ENCODE results near the gene RNF17. TPM values are rescaled to one million over a fixed set of nuclear protein-coding genes. Genes with fewer than 3 reads are reported as not detected.

RNF17 gene
- total RNA-seq, 2 experiments from 2014 or later, result not detected

- no peak for DNase-seq
- peak overlapping the region; percentile 95 for H3K27ac Mint-ChIP-seq
- H3K36me3 Mint-ChIP-seq, result no peaks in the 10 kb centered on the region
- H3K4me1 Mint-ChIP-seq, result peaks cover 14% of the 10 kb centered on the region
- peak overlapping the region; percentile 95 for H3K4me3 Mint-ChIP-seq
- no peaks in the 10 kb centered on the region for H3K27me3 Mint-ChIP-seq
- no peaks in the 10 kb centered on the region for H3K9me3 Mint-ChIP-seq
Measured at GRCh38 chr13:24921881-24922280, 157.9 kb downstream of the RNF17 start.

- Mint-ChIP-seq H3K4me3 (peak overlapping the region; percentile 95), H3K36me3 (no peaks in the 10 kb centered on the region), H3K9me3 (no peaks in the 10 kb centered on the region), H3K4me1 (peaks cover 14% of the 10 kb centered on the region), H3K27me3 (no peaks in the 10 kb centered on the region), H3K27ac (peak overlapping the region; percentile 95)
- no peak for DNase-seq
Measured at GRCh38 chr13:24922387-24922744, 158.4 kb downstream of the RNF17 start.

GRCh38 chr13:24922745-24923591 lies 159.0 kb downstream of the RNF17 start:
- H3K4me1 Mint-ChIP-seq, result peaks cover 14% of the 10 kb centered on the region
- H3K36me3 Mint-ChIP-seq, result no peaks in the 10 kb centered on the region

GRCh38 chr13:24925318-24926231 lies 161.6 kb downstream of the RNF17 start:
- Mint-ChIP-seq H3K36me3 (no peaks in the 10 kb centered on the region), H3K9me3 (no peaks in the 10 kb centered on the region), H3K4me1 (peaks cover 8% of the 10 kb centered on the region), H3K27ac (no peak overlapping the region), H3K27me3 (peaks cover 13% of the 10 kb centered on the region), H3K4me3 (no peak overlapping the region)
- DNase-seq, result no peak

More at GRCh38 chr13:24922745-24923591, 159.0 kb downstream of the RNF17 start:
- DNase-seq, result peak; percentile 94
- Mint-ChIP-seq H3K9me3 (no peaks in the 10 kb centered on the region), H3K27me3 (no peaks in the 10 kb centered on the region), H3K27ac (peak overlapping the region; percentile 95), H3K4me3 (peak overlapping the region; percentile 95)

- Mint-ChIP-seq H3K27me3 (peaks cover 33% of the 10 kb centered on the region), H3K9me3 (no peaks in the 10 kb centered on the region), H3K4me3 (no peak overlapping the region), H3K36me3 (no peaks in the 10 kb centered on the region), H3K27ac (no peak overlapping the region), H3K4me1 (peaks cover 5% of the 10 kb centered on the region)
- DNase-seq, result no peak
Measured at GRCh38 chr13:24927810-24928404, 163.9 kb downstream of the RNF17 start.

- Mint-ChIP-seq H3K4me1 (peaks cover 5% of the 10 kb centered on the region), H3K27me3 (peaks cover 45% of the 10 kb centered on the region)
Measured at GRCh38 chr13:24929196-24929595, 165.2 kb downstream of the RNF17 start.

More at GRCh38 chr13:24929196-24929595, 165.2 kb downstream of the RNF17 start:
- Mint-ChIP-seq H3K4me3 (no peak overlapping the region), H3K9me3 (no peaks in the 10 kb centered on the region), H3K36me3 (no peaks in the 10 kb centered on the region), H3K27ac (no peak overlapping the region)
- DNase-seq, result no peak

Other genes starting within 250 kb of the RNF17 start
- under 1 TPM; 0.66 TPM for gene ATP12A, start 83.8 kb upstream of the RNF17 start, total RNA-seq